ENCODE measurements around the gene XAGE3. TPM values are rescaled to one million over a fixed set of nuclear protein-coding genes. Genes with fewer than 3 reads are reported as not detected.
"Not testable (repeated sequence)": the region's sequence is repeated elsewhere in the genome, so short reads cannot be mapped to it uniquely, and the experiment has no call there.

XAGE3 gene, protein sequence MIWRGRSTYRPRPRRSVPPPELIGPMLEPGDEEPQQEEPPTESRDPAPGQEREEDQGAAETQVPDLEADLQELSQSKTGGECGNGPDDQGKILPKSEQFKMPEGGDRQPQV
- under 1 TPM in 1 of 2 donors, not detected in 1; 0.99 TPM for total RNA-seq
- polyA plus RNA-seq (ENCODE audit: insufficient read depth, low read depth, low replicate concordance), result 2.3 TPM
- long read RNA-seq, donor 1, result 0 reads
- long read RNA-seq, donor 2, result 0 reads

DNA sequence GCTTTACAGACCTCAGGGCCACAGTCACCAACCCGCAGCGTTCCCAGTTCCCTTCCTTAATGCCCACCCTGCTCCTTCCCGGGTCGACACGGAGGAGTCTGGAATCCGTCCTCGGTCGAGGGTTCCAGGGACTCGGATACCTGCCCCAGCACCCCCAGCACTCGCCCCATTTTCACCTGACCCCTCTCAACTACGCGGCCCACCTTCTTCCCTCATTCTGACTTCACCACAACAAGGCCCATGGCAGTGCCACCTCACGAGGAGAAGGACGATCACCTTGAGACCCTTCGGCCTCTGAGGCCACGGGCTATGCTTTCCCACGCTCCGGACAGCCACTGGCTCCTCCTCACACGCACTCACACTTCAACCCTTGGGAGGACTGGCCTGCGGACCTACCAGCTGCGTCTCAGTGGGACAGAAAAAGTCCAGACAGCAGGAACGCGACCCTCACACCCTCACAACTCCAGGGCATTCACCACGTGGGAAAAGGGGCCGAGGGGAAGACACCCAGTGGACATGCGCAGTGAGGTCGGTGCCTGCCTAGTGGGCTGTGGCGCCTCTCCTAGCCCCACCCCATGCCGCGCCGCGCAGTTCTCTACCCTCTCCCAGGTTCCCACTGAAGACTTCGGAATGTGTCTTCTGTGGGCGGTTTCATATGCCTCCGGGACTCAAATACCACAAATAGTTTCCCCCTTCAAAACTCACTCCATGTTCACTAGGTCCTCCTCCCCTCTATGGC, at the start of gene XAGE3:
XAGE3 (minus strand) TSS at position 474 of the 739 bp plus-strand sequence. CDS start 950 bp downstream, outside the sequence.
- 66 to 75% methylated on average over 19 to 32 of the region's 35 CpGs for WGBS, 2 donors
- peak; percentile 19 for DNase-seq
- Histone ChIP-seq H3K27ac (no peak within 1 kb of the TSS), H3K27me3 (no peaks in the 10 kb centered on the region), H3K4me3 (no peak within 1 kb of the TSS), H3K36me3 (ENCODE audit: low read depth, missing control alignments) (no peaks in the 10 kb centered on the region), H3K4me1 (no peaks in the 10 kb centered on the region), H3K9me3 (no peaks in the 10 kb centered on the region)
- no peak for TF ChIP-seq POLR2A (IDR thresholded peaks at IDR 0.05)
- TF ChIP-seq, protein P1, sequence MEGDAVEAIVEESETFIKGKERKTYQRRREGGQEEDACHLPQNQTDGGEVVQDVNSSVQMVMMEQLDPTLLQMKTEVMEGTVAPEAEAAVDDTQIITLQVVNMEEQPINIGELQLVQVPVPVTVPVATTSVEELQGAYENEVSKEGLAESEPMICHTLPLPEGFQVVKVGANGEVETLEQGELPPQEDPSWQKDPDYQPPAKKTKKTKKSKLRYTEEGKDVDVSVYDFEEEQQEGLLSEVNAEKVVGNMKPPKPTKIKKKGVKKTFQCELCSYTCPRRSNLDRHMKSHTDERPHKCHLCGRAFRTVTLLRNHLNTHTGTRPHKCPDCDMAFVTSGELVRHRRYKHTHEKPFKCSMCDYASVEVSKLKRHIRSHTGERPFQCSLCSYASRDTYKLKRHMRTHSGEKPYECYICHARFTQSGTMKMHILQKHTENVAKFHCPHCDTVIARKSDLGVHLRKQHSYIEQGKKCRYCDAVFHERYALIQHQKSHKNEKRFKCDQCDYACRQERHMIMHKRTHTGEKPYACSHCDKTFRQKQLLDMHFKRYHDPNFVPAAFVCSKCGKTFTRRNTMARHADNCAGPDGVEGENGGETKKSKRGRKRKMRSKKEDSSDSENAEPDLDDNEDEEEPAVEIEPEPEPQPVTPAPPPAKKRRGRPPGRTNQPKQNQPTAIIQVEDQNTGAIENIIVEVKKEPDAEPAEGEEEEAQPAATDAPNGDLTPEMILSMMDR (IDR thresholded peaks at IDR 0.05), result no peak
- intact Hi-C loops (cut with DNase I; ENCODE audit: low total_unique reads), result no loop called here

DNA sequence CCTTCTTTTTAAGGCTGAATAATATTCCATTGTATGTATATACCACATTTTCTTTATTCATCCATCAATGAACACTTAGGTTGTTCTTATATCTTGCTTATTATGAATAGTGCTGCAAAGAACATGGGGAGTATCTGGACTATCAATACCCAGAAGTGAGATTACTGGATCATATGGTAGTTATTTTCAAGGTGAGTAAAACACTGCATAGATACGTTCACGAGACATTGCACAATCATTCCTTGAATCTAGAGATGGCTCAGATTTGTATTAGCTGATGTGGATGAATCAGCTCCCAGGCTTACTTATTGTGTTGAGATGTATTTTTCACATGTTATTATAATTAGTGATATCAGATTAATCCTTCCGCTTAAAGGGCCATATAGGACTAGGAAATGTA, 46.8 kb upstream of the XAGE3 start:
- H3K4me1 ChIP-seq; intact Hi-C loops (cut with DNase I; ENCODE audit: low total_unique reads); DNase-seq; H3K4me3 ChIP-seq; H3K36me3 ChIP-seq (ENCODE audit: low read depth, missing control alignments); H3K27me3 ChIP-seq; H3K9me3 ChIP-seq; H3K27ac ChIP-seq: not testable (repeated sequence)
- no CpG with 5 or more reads among the region's 3 CpGs for WGBS, 2 donors

DNA sequence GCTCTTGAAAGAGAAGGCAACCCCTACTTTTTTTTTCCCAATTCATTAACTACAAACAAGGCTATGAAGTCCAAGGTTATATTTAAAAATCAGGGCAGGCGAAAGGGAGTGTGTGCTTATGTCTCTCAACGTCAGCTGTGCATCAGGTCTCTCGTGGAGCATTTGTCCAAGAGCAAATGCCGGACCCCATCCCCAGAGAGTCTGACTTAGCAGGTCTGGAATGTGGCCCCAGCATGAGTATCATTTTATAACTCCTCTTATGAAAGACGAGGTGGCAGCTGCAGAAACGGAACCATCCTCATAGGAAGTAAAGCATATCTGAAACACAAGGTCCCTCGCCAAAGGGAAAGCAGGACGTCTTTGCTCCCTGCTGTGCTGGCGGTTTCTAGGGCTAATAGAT, 45.8 kb upstream of the XAGE3 start:
- H3K9me3 ChIP-seq; DNase-seq; H3K27ac ChIP-seq; H3K27me3 ChIP-seq; H3K4me1 ChIP-seq; H3K4me3 ChIP-seq; H3K36me3 ChIP-seq (ENCODE audit: low read depth, missing control alignments); intact Hi-C loops (cut with DNase I; ENCODE audit: low total_unique reads): not testable (repeated sequence)
- no CpG with 5 or more reads among the region's 9 CpGs for WGBS, 2 donors

DNA sequence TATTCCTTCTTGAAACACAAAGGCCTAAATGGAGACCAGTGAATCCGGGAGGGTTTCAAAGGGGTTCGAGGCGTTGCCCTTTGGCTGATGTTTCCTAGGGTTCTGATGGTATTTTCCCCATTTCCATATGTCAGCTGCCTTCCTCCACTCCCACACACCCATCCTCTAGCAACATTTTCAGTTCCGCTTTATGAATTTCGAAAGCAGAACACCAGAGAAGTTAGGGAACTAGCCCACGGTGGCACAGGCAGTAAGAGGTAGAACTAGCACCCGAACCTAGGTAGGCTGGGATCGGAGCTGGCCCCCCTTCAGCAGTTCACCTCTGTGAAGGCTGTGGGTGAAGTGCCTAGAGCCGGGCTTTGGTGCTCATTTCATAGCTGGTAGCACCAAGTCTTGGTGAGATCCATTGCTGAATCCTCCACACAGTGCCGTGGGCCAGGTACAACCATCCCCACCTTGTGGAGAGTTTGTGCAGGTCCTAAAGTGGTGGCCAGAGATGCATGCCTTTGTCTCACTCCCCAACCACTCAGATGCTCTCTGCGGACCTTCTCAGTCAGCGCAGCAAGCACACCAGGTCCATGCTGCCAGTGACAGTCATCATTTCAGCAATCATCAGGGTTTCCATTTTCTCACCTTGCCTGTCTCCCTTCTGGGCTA, 41.6 kb upstream of the XAGE3 start:
- H3K27me3 ChIP-seq; H3K9me3 ChIP-seq; H3K4me1 ChIP-seq; intact Hi-C loops (cut with DNase I; ENCODE audit: low total_unique reads); H3K4me3 ChIP-seq; H3K27ac ChIP-seq; H3K36me3 ChIP-seq (ENCODE audit: low read depth, missing control alignments); DNase-seq: not testable (repeated sequence)
- WGBS, 2 donors, result no CpG with 5 or more reads among the region's 12 CpGs

DNA sequence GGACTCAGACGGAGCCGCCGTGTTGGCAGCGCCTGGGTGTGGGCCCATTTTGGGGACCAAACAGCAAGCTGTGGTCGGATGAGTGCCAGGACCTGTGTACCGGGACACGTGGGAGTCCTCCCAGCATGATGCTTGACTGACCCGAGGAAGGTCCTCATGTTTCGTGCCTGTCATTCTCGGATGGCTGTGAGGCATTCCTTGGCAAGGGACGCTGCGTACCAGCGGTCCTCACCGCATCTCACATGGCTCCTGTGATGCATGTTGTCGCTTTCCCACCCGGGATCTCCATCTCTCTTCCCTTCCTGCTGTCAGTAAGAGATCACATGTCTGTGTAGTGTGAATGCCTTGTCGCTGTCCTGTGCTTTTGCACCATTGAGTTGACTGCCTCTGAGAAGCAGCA, 40.0 kb upstream of the XAGE3 start:
- H3K27ac ChIP-seq; intact Hi-C loops (cut with DNase I; ENCODE audit: low total_unique reads); H3K4me1 ChIP-seq; DNase-seq; H3K27me3 ChIP-seq; H3K9me3 ChIP-seq; H3K4me3 ChIP-seq; H3K36me3 ChIP-seq (ENCODE audit: low read depth, missing control alignments): not testable (repeated sequence)
- WGBS, 2 donors, result no CpG with 5 or more reads among the region's 17 CpGs

DNA sequence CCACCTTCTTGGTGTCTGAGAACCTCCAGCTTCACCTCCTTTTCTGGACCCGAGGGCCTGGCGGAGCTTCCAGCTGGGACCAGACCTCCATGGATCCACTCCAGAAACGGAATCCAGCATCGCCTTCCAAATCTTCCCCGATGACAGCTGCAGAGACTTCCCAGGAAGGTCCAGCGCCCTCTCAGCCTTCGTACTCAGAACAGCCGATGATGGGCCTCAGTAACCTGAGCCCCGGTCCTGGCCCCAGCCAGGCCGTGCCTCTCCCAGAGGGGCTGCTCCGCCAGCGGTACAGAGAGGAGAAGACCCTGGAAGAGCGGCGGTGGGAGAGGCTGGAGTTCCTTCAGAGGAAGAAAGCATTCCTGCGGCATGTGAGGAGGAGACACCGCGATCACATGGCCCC, 39.3 kb upstream of the XAGE3 start:
- H3K4me3 ChIP-seq; DNase-seq; H3K27ac ChIP-seq; H3K9me3 ChIP-seq; H3K27me3 ChIP-seq; intact Hi-C loops (cut with DNase I; ENCODE audit: low total_unique reads); H3K4me1 ChIP-seq; H3K36me3 ChIP-seq (ENCODE audit: low read depth, missing control alignments): not testable (repeated sequence)
- WGBS, 2 donors, result no CpG with 5 or more reads among the region's 17 CpGs

DNA sequence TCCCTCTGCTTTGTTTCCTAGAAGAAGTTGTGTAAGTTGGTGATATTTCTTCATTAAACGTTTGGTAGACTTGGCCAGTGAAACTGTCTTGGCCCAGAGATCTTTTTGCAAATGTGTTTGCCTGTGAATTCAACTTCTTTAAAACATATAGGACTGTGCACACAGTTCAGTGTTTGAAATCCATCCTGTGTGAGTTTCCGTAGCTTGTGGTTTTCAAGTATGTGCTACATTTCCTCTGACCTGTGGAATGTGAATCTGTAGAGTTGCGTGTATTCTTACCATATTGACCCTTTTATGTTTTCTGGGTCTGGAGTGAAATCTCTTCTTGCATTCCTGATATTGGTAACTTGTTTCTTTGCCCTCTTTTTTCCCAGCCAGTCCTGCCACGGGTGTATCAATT, 38.2 kb upstream of the XAGE3 start:
- H3K4me1 ChIP-seq; H3K4me3 ChIP-seq; DNase-seq; H3K9me3 ChIP-seq; H3K27ac ChIP-seq; H3K36me3 ChIP-seq (ENCODE audit: low read depth, missing control alignments); H3K27me3 ChIP-seq; intact Hi-C loops (cut with DNase I; ENCODE audit: low total_unique reads): not testable (repeated sequence)
- no CpG with 5 or more reads among the region's 4 CpGs for WGBS, 2 donors

DNA sequence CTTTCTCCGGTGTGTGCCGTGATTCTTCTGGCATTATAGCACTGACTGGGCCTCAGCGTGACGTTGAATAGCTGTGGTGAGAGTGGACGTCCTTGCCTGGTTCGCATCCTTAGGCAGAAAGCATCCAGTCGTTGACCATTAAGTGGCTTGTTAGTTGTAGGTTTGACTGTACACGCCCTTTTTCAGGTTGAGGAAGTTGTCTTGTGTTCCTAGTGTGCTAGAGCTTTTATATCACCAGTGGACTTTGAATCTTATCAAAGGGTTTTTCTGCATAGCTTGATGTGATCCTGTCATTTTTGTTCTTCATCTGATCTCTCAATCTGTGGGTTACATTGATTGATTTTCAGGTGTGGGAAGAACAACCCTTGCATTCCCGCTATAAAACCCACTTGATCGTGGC, 37.6 kb upstream of the XAGE3 start:
- intact Hi-C loops (cut with DNase I; ENCODE audit: low total_unique reads); H3K27ac ChIP-seq; H3K27me3 ChIP-seq; H3K4me3 ChIP-seq; H3K9me3 ChIP-seq; H3K36me3 ChIP-seq (ENCODE audit: low read depth, missing control alignments); DNase-seq; H3K4me1 ChIP-seq: not testable (repeated sequence)
- no CpG with 5 or more reads among the region's 10 CpGs for WGBS, 2 donors

DNA sequence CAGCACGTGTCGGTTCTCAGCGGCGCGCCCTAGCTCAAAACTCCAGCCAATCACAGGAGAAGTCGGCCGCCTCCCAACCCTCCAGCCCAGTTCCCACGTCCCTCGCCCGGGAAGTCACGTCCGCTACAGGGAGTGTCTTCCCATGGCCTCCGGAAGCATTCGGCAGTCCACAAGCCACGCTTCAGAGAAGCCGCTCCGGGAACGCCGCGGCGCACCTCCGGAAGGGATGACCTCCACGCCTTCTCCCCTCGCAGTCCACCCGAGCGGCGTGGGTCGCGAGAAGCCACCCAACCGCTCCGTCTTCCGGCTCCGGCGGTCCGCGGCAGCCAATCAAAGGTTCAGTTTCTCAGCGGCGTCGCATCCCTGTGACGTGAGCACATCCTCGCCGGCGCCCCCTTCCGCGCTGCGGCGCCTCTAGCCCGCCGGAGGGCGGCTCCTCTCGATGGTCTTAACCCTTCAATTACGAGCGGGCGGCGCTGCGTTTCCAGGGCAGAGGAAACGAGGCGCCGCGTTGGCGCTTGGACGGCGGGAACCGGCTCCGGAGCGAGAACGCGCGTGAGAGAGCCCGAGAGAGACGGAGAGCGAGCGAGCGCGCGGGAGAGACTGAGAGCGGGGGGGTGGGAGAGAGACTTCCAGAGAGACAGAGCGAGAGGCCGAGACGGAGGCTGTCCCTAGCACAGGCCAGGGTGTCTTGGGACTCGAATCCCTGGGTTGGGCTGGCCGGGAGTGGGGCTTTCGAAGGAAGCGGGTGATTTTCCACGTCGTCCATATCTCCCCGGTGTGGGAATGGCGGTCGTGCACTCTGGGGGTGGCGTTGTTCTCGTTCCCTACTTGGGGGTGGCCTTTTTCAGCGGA, 29.2 kb upstream of the XAGE3 start, which contains the start of gene FAM156B:
FAM156B (plus strand) TSS at position 476 of the 855 bp plus-strand sequence. CDS start 9,896 bp downstream, outside the sequence.
- H3K4me3 ChIP-seq; intact Hi-C loops (cut with DNase I; ENCODE audit: low total_unique reads); DNase-seq; H3K36me3 ChIP-seq (ENCODE audit: low read depth, missing control alignments); H3K27ac ChIP-seq; H3K9me3 ChIP-seq; H3K27me3 ChIP-seq; H3K4me1 ChIP-seq: not testable (repeated sequence)
- no CpG with 5 or more reads among the region's 92 CpGs for WGBS, 2 donors

DNA sequence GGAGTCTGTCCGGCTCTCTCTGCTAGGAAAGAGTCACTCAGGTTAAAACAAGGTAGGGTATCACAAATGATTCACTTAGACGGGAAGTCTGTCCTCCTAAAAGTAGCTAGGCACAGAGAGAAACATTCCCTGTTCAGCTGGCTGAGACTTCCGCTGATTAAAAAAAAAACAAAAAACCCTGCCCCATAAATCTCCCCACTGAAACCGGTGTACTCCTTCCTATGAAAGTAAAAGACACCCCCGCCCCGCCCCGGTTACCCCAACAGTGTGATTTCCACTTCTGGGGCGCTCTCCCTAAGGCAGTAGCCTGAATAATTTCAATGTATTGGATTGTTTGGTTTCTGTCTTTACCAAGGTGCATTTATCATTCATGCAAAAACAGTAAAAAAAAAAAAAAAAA, 28.6 kb upstream of the XAGE3 start:
- H3K36me3 ChIP-seq (ENCODE audit: low read depth, missing control alignments); intact Hi-C loops (cut with DNase I; ENCODE audit: low total_unique reads); H3K4me3 ChIP-seq; H3K4me1 ChIP-seq; H3K27ac ChIP-seq; DNase-seq; H3K27me3 ChIP-seq; H3K9me3 ChIP-seq: not testable (repeated sequence)
- WGBS, 2 donors, result no CpG with 5 or more reads among the region's 8 CpGs
